Esophagus muscularis mucosa (tissue), 4 donors: ENCODE results near the gene MMP17.

Experiments
- EP300 ChIP-seq: sonication (generic); formaldehyde crosslinking; IDR thresholded peaks from one replicate; pipeline ENCODE4 v1.6.1; 2017; ENCODE audit warnings: antibody characterized with exemption
- POLR2AphosphoS5 ChIP-seq, 2 donors: sonication (generic); formaldehyde crosslinking; IDR thresholded peaks; one replicate each; pipeline ENCODE4 v1.6.1; 2017; ENCODE audit warnings: antibody characterized with exemption in 2 of 2
- TF ChIP-seq, protein P1 (sequence below), 3 experiments: fragments of 200-600 bp in 2 of 3; fragments of 450-650 bp in 1 of 3; sonication (generic) in 2 of 3; IDR thresholded peaks; one replicate each; pipeline ENCODE4 v1.5.1; 2017 to 2019; ENCODE audit warnings: antibody characterized with exemption in 3 of 3, mild to moderate bottlenecking in 2 of 3, moderate library complexity in 1 of 3

DNA sequence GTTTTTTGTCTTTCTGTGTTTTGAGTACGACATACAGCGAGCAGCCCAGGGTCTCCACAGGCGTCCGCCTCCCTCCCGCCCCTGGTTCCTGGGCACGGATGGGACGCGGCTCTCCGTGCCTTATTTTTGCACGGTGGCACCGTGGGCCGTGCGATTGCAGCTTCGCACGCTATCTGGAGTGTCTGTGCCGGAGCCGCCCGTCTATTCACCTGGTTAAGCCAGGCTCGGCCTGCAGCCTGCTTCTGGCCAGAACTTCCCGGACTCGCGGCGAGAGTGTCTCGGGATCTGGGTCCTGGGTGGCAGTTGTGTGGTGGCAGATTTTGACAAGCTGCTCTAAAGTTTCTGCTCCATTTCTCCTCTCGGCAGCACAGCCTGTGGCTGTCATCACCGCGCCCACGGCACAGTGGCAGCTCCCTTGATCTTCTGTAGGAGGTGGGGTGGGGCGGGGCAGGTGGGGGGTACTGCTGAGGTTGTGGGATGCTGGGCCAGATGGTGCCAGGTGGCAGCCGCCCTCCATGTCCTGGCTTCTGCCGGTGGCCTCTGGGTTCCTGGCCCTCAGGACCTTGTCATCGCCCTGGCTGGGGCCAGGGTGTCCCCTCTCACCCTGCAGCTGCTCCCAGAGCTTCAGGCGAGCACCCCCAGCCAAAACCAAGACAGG lies 2.9 kb downstream of the MMP17 start:
- TF ChIP-seq, protein P1, sequence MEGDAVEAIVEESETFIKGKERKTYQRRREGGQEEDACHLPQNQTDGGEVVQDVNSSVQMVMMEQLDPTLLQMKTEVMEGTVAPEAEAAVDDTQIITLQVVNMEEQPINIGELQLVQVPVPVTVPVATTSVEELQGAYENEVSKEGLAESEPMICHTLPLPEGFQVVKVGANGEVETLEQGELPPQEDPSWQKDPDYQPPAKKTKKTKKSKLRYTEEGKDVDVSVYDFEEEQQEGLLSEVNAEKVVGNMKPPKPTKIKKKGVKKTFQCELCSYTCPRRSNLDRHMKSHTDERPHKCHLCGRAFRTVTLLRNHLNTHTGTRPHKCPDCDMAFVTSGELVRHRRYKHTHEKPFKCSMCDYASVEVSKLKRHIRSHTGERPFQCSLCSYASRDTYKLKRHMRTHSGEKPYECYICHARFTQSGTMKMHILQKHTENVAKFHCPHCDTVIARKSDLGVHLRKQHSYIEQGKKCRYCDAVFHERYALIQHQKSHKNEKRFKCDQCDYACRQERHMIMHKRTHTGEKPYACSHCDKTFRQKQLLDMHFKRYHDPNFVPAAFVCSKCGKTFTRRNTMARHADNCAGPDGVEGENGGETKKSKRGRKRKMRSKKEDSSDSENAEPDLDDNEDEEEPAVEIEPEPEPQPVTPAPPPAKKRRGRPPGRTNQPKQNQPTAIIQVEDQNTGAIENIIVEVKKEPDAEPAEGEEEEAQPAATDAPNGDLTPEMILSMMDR (IDR thresholded peaks at IDR 0.05): no peak
- TF ChIP-seq EP300: no peak
- TF ChIP-seq POLR2AphosphoS5 (IDR thresholded peaks at IDR 0.05): no peak
